Middle frontal gyrus (tissue), 1 donor: ENCODE measurements around the gene ABCC1.
"Not testable (repeated sequence)": the region's sequence is repeated elsewhere in the genome, so short reads cannot be mapped to it uniquely, and the experiment has no call there.

Experiments
- DNase-seq: peaks from one replicate; pipeline ENCODE4 v3.0.0-alpha.2; 2015; ENCODE audit warnings: low spot score; ENCODE audit errors: extremely low spot score

ABCC1 gene

GRCh38 chr16:16153000-16153399 lies 203.6 kb downstream of the ABCC1 start:
- DNase-seq: not testable (repeated sequence)

- no peak for DNase-seq
Measured at GRCh38 chr16:16154281-16154951, 205.0 kb downstream of the ABCC1 start.

- DNase-seq: no peak
Measured at GRCh38 chr16:16155234-16155633, 205.8 kb downstream of the ABCC1 start.

- no peak for DNase-seq
Measured at GRCh38 chr16:16157166-16157565, 207.8 kb downstream of the ABCC1 start.

- no peak for DNase-seq
Measured at GRCh38 chr16:16158082-16158658, 208.8 kb downstream of the ABCC1 start.

- no peak for DNase-seq
Measured at GRCh38 chr16:16158741-16159374, 209.4 kb downstream of the ABCC1 start.

- no peak for DNase-seq
Measured at GRCh38 chr16:16159662-16160061, 210.2 kb downstream of the ABCC1 start.

GRCh38 chr16:16161319-16161718 lies 211.9 kb downstream of the ABCC1 start:
- DNase-seq: no peak

GRCh38 chr16:16161840-16162239 lies 212.4 kb downstream of the ABCC1 start:
- not testable (repeated sequence) for DNase-seq

- no peak for DNase-seq
Measured at GRCh38 chr16:16162591-16162990, 213.2 kb downstream of the ABCC1 start.

GRCh38 chr16:16163109-16163508 lies 213.7 kb downstream of the ABCC1 start:
- DNase-seq: no peak

GRCh38 chr16:16163571-16163970 lies 214.2 kb downstream of the ABCC1 start:
- DNase-seq: peak; percentile 43

- DNase-seq: no peak
Measured at GRCh38 chr16:16164243-16164642, 214.8 kb downstream of the ABCC1 start.

- no peak for DNase-seq
Measured at GRCh38 chr16:16166085-16166484, 216.7 kb downstream of the ABCC1 start.

- DNase-seq: no peak
Measured at GRCh38 chr16:16166949-16167348, 217.5 kb downstream of the ABCC1 start.

GRCh38 chr16:16167927-16168326 lies 218.5 kb downstream of the ABCC1 start:
- no peak for DNase-seq

GRCh38 chr16:16168431-16168830 lies 219.0 kb downstream of the ABCC1 start:
- DNase-seq: no peak

GRCh38 chr16:16169615-16170014 lies 220.2 kb downstream of the ABCC1 start:
- DNase-seq: no peak

- no peak for DNase-seq
Measured at GRCh38 chr16:16171332-16171919, 222.0 kb downstream of the ABCC1 start.

- no peak for DNase-seq
Measured at GRCh38 chr16:16172991-16173390, 223.6 kb downstream of the ABCC1 start.

- no peak for DNase-seq
Measured at GRCh38 chr16:16175296-16175695, 225.9 kb downstream of the ABCC1 start.

- DNase-seq: no peak
Measured at GRCh38 chr16:16176328-16176727, 226.9 kb downstream of the ABCC1 start.
